Measurements from ENCODE around the gene C16orf86.

C16orf86 gene

DNA sequence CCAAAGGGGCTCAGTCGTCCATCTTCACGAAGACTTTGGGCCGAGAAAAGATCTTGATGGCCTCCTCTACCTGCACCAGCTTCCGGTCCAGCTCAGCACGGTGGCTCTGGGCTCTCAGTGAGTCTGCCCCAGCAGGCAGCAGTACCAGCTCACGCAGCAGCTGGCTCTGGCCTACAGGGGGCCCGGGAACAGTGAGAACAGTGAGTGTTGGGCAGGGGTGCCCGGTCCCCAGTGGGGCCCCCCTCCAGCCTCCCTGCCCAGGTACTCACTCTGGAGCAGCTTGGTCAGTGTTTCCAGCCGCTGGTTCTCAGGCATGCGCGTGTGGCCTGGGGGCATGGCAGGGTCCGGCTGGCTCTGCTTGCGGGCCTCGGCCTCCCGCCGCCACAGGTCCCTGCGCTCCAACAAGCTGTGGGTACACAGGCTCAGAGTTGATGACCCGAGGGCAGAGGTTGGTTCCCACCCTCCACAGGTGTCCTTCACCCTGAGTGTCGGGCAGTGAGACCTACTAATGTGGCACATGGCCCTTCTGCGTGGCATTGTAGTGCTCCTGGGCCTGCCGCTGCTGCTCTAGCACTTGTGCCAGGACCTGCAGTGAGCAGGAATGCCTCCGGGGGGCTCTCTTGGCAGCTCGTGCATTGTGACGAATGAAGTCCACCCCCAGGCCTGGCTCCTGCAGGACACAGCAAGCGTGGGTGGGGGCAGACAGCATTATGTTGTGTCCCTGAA, 3.3 kb upstream of the C16orf86 start:
- TF ChIP-seq, protein P1, sequence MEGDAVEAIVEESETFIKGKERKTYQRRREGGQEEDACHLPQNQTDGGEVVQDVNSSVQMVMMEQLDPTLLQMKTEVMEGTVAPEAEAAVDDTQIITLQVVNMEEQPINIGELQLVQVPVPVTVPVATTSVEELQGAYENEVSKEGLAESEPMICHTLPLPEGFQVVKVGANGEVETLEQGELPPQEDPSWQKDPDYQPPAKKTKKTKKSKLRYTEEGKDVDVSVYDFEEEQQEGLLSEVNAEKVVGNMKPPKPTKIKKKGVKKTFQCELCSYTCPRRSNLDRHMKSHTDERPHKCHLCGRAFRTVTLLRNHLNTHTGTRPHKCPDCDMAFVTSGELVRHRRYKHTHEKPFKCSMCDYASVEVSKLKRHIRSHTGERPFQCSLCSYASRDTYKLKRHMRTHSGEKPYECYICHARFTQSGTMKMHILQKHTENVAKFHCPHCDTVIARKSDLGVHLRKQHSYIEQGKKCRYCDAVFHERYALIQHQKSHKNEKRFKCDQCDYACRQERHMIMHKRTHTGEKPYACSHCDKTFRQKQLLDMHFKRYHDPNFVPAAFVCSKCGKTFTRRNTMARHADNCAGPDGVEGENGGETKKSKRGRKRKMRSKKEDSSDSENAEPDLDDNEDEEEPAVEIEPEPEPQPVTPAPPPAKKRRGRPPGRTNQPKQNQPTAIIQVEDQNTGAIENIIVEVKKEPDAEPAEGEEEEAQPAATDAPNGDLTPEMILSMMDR (IDR thresholded peaks at IDR 0.05) = no peak
- peaks cover 8% of the 10 kb centered on the region for H3K27me3 ChIP-seq
- no peak overlapping the region for H3K27ac ChIP-seq
- H3K4me1 ChIP-seq (ENCODE audit: control insufficient read depth in 1 of 2, insufficient read depth in 1 of 2, low read depth in 1 of 2, low read length in 1 of 2) = peaks cover 49 to 51% of the 10 kb centered on the region in 2 experiments
- H3K4me3 ChIP-seq (ENCODE audit: low read depth in 1 of 2, low read length in 1 of 2) = no peak overlapping the region
- H3K36me3 ChIP-seq = peaks cover 7% of the 10 kb centered on the region
- no peaks in the 10 kb centered on the region for H3K9me3 ChIP-seq

DNA sequence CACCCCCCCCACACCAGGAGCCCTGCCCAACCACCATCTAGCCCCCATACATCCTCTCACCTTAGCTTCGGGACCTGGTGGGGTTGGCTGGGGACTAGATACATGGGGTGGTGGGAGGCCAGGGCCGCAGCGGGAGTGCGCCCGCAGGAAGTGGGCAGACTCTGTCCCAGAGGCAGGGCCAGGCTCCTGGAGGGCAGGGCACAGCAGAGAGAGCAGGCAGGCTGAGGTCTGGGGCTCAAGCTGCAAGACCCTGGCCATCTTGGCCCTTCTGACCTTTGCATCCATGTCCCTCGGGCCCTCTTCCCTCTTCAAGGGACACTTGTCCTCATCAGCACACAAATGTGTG, 2.8 kb upstream of the C16orf86 start:
- Histone ChIP-seq H3K4me3 (ENCODE audit: low read depth in 1 of 2, low read length in 1 of 2) (no peak overlapping the region), H3K9me3 (no peaks in the 10 kb centered on the region), H3K27ac (no peak overlapping the region), H3K4me1 (ENCODE audit: control insufficient read depth in 1 of 2, insufficient read depth in 1 of 2, low read depth in 1 of 2, low read length in 1 of 2) (peaks cover 50 to 53% of the 10 kb centered on the region in 2 experiments), H3K27me3 (peaks cover 8% of the 10 kb centered on the region), H3K36me3 (peaks cover 6% of the 10 kb centered on the region)
- TF ChIP-seq, protein P1 (IDR thresholded peaks at IDR 0.05) = no peak

DNA sequence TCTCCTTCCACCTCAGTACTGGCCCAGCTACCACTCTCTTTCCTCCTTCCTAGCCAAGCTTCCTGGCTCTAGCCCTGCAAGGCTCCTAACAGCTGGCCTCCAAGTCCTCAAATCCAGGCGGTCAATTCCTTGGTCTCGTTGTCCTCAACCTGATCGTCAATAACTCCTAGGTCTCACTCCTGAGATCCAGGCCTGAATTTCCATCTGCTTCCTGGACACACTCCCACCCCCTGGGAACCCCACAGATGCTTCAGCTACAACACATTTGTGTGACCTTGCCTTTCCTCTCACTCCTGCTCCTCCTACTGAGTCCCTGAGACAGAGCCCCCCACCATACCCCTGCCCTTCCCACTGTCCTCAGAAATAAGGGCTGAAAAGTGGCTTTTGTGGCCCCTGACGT, 2.4 kb upstream of the C16orf86 start:
- no peak overlapping the region for H3K4me3 ChIP-seq (ENCODE audit: low read depth in 1 of 2, low read length in 1 of 2)
- H3K9me3 ChIP-seq = no peaks in the 10 kb centered on the region
- H3K4me1 ChIP-seq (ENCODE audit: control insufficient read depth in 1 of 2, insufficient read depth in 1 of 2, low read depth in 1 of 2, low read length in 1 of 2) = peaks cover 50 to 53% of the 10 kb centered on the region in 2 experiments
- peaks cover 8% of the 10 kb centered on the region for H3K27me3 ChIP-seq
- H3K36me3 ChIP-seq = peaks cover 6% of the 10 kb centered on the region
- no peak overlapping the region for H3K27ac ChIP-seq
- TF ChIP-seq, protein P1 (IDR thresholded peaks at IDR 0.05) = no peak

DNA sequence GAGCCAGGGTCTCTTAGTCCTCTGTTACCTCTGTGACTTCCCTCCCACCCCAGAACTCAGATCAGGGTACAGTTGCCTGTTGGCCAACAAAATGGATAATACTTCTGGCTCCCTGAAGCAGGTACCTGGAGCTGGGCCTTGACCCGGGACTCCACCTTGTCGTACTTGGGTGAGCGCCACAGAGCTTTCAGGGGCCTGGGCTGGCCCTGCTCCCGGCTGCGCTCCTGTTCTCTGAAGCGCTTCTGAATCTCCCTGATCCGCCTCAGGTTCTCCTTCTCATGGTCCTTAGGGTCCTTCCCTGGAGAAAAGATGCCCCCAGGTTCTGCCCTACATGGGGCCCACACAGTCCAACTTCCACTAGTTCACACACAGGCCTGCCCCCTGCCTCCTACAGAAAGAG, 1.7 kb upstream of the C16orf86 start:
- Histone ChIP-seq H3K4me3 (ENCODE audit: low read depth in 1 of 2, low read length in 1 of 2) (no peak overlapping the region), H3K27me3 (peaks cover 8% of the 10 kb centered on the region)

DNA sequence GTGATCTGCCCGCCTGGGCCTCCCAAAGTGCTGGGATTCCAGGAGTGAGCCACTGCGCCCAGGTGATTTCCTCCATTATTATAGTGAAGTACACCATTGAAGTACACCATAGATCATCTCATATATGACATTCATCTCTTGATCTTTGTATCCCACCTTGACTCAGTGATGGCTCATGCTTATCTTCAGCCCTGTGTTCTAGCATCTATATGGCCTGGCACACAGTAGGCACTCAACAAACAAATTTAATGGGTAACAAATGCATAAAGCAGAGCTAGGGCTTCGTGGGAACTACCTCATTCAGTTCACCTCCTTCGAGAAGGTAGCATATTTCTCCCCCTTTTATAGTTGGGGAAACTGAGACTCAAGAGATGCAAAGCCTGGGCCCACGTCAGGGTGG, 1.0 kb upstream of the C16orf86 start:
- H3K4me3 ChIP-seq (ENCODE audit: low read depth in 1 of 2, low read length in 1 of 2) = peak overlapping the region; percentile 92 to 100
- H3K27ac ChIP-seq = no peak overlapping the region
- H3K36me3 ChIP-seq = peaks cover 6% of the 10 kb centered on the region
- no peaks in the 10 kb centered on the region for H3K9me3 ChIP-seq
- H3K4me1 ChIP-seq (ENCODE audit: control insufficient read depth in 1 of 2, insufficient read depth in 1 of 2, low read depth in 1 of 2, low read length in 1 of 2) = peaks cover 49% of the 10 kb centered on the region in 2 experiments
- peaks cover 8% of the 10 kb centered on the region for H3K27me3 ChIP-seq
- TF ChIP-seq, protein P1 (IDR thresholded peaks at IDR 0.05) = no peak

More for the DNA sequence above, 1.7 kb upstream of the C16orf86 start:
- Histone ChIP-seq H3K27ac (no peak overlapping the region), H3K36me3 (peaks cover 6% of the 10 kb centered on the region), H3K9me3 (no peaks in the 10 kb centered on the region), H3K4me1 (ENCODE audit: control insufficient read depth in 1 of 2, insufficient read depth in 1 of 2, low read depth in 1 of 2, low read length in 1 of 2) (peaks cover 49 to 53% of the 10 kb centered on the region in 2 experiments)
- TF ChIP-seq, protein P1 (IDR thresholded peaks at IDR 0.05) = no peak
